ENCODE results near the gene C1QA. TPM values are rescaled to one million over a fixed set of nuclear protein-coding genes. Genes with fewer than 3 reads are reported as not detected.

C1QA gene
- total and polyA plus RNA-seq, 2 of the 4 experiments (the other 2 are of a cell fraction), result not detected

- peaks cover 61% of the 10 kb centered on the region for H3K27me3 ChIP-seq (ENCODE audit: control insufficient read depth, insufficient read depth, low read length)
- no peak overlapping the region for H3K4me3 ChIP-seq (ENCODE audit: insufficient read depth, low read depth, low read length)
- no TSS peak for BruUV-seq (replicated peaks)
- no peak overlapping the region for H3K23ac ChIP-seq (ENCODE audit: low read depth, low read length)
- no peak overlapping the region for H2BK5ac ChIP-seq (ENCODE audit: low read depth, low read length, poor library complexity, severe bottlenecking)
- in situ Hi-C loops (cut with MboI; ENCODE audit: low sequenced_read_pairs), result no loop called here
- WGBS, 2 experiments (ENCODE audit: extremely low coverage in 2 of 2, insufficient read length in 1 of 2), result 43% methylated on average over 9 of the region's 16 CpGs; no CpG with 5 or more reads in 1 of the 2 experiments
- ATAC-seq (ENCODE audit: low read depth) (no peak), DNase-seq (no peak)
- no peaks in the 10 kb centered on the region for H3K4me1 ChIP-seq (ENCODE audit: control insufficient read depth, insufficient read depth, low read length)
- H2BK15ac ChIP-seq (ENCODE audit: low read depth, low read length), result no peak overlapping the region
- intact Hi-C loops (cut with micrococcal nuclease), result no loop called here
- TF ChIP-seq SMC3 (IDR thresholded peaks at IDR 0.05; ENCODE audit: low read depth, low read length), result no peak
- no peak for TF ChIP-seq RCOR1 (IDR thresholded peaks at IDR 0.05; ENCODE audit: insufficient replicate concordance, low read length)
- TF ChIP-seq CEBPB (IDR thresholded peaks at IDR 0.05; ENCODE audit: low read depth, low read length), result no peak
- no peak for TF ChIP-seq NFE2L2 (IDR thresholded peaks at IDR 0.05; ENCODE audit: low read depth, low read length)
- TF ChIP-seq POLR2A (IDR thresholded peaks at IDR 0.05; ENCODE audit: low read depth, low read length), result no peak
- no peak for TF ChIP-seq CHD1 (IDR thresholded peaks at IDR 0.05; ENCODE audit: low read depth, low read length)
- no peak for TF ChIP-seq CTCF (conservative IDR thresholded peaks at IDR 0.05; ENCODE audit: low read depth, low read length)
- no peak for TF ChIP-seq BHLHE40 (IDR thresholded peaks at IDR 0.05; ENCODE audit: low read depth, low read length)
- TF ChIP-seq USF2 (IDR thresholded peaks at IDR 0.05; ENCODE audit: low read depth, low read length), result no peak
- TF ChIP-seq, protein P1, sequence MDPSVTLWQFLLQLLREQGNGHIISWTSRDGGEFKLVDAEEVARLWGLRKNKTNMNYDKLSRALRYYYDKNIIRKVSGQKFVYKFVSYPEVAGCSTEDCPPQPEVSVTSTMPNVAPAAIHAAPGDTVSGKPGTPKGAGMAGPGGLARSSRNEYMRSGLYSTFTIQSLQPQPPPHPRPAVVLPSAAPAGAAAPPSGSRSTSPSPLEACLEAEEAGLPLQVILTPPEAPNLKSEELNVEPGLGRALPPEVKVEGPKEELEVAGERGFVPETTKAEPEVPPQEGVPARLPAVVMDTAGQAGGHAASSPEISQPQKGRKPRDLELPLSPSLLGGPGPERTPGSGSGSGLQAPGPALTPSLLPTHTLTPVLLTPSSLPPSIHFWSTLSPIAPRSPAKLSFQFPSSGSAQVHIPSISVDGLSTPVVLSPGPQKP (IDR thresholded peaks at IDR 0.05; ENCODE audit: borderline replicate concordance, low read depth, low read length), result no peak
- TF ChIP-seq RAD21 (IDR thresholded peaks at IDR 0.05; ENCODE audit: low read length), result no peak
- no peak for TF ChIP-seq MXI1 (IDR thresholded peaks at IDR 0.05; ENCODE audit: borderline replicate concordance, low read depth, low read length)
- no peak for TF ChIP-seq FOS (IDR thresholded peaks at IDR 0.05; ENCODE audit: low read depth, low read length)
- no peak for TF ChIP-seq MAFK (IDR thresholded peaks at IDR 0.05; ENCODE audit: low read depth, low read length)
- no peak for TF ChIP-seq MAZ (IDR thresholded peaks at IDR 0.05; ENCODE audit: borderline replicate concordance, low read depth, low read length)
- TF ChIP-seq RFX5 (IDR thresholded peaks at IDR 0.05; ENCODE audit: low read depth, low read length), result no peak
- H3K27ac ChIP-seq (ENCODE audit: insufficient read depth, low read length), result no peak overlapping the region
- H3K9ac ChIP-seq (ENCODE audit: low read depth, low read length), result no peak overlapping the region
- no peak overlapping the region for H2BK20ac ChIP-seq (ENCODE audit: low read depth, low read length)
- H3K14ac ChIP-seq (replicated peaks; ENCODE audit: low read depth, low read length), result no peak overlapping the region
- H4K91ac ChIP-seq (ENCODE audit: insufficient read depth, low read depth, low read length), result no peak overlapping the region
- H3K4ac ChIP-seq (ENCODE audit: low read depth, low read length), result no peak overlapping the region
- ChIA-PET CTCF (no interaction called here), POLR2A (ENCODE audit: unreplicated experiment) (no interaction called here)
- H3K18ac ChIP-seq (ENCODE audit: low read depth, low read length), result no peak overlapping the region
- H3K9me3 ChIP-seq (ENCODE audit: control insufficient read depth, insufficient read depth, low read length), result no peaks in the 10 kb centered on the region
- H2AK5ac ChIP-seq (ENCODE audit: low read depth, low read length), result no peak overlapping the region
- dilution Hi-C loops (cut with HindIII; ENCODE audit: low sequenced_read_pairs, unreplicated experiment), result no loop called here
- no peaks in the 10 kb centered on the region for H3K36me3 ChIP-seq (ENCODE audit: control insufficient read depth, insufficient read depth, low read length)
- no peak overlapping the region for H2BK120ac ChIP-seq (ENCODE audit: low read depth, low read length)
- H3K9me1 ChIP-seq (ENCODE audit: insufficient read depth, low read length), result no peaks in the 10 kb centered on the region; the same call in 1 of the 2 replicates
- H4K8ac ChIP-seq (ENCODE audit: low read depth in 2 of 2, low read length in 2 of 2), result no peak overlapping the region
- no peak overlapping the region for H3K4me2 ChIP-seq (ENCODE audit: low read depth, low read length)
- H3K79me1 ChIP-seq (ENCODE audit: low read depth in 1 of 2, low read length in 2 of 2), result no peaks in the 10 kb centered on the region
- H2AFZ ChIP-seq (replicated peaks; ENCODE audit: low read length, poor library complexity), result no peak overlapping the region
- no peaks in the 10 kb centered on the region; the same call in 1 of the 2 replicates for H4K20me1 ChIP-seq (ENCODE audit: insufficient read depth, low read length)
- H2AK9ac ChIP-seq (replicated peaks; ENCODE audit: low read depth, low read length, poor library complexity), result no peak overlapping the region
- no peak overlapping the region for H3K56ac ChIP-seq (ENCODE audit: extremely low read depth, insufficient read depth, low read length)
- no peak overlapping the region for H4K5ac ChIP-seq (ENCODE audit: low read depth, low read length)
Observed at GRCh38 chr1:22618056-22618455, 18.4 kb upstream of the C1QA start.

Measured in IMR-90 (cell line).